ENCODE data around the gene MYDGF.

Gene MYDGF

DNA sequence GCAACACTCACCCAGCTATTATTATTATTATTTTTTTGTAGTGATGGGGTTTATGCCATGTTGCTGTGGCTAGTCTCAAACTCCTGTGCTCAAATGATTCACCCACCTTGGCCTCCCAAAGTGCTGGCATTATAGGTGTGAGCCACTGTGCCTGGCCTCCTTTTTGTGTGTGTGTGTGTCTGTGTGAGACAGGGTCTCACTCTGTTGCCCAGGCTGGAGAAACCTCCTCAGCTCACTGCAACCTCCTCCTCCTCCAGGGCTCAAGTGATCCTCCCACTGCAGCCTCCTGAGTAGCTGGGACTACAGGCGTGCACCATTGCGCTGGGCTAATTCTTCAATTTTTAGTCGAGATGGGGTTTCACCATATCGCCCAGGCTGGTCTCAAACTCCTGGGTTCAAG, 3.6 kb upstream of the MYDGF start:
- Histone ChIP-seq H3K9me3 (ENCODE audit: control extremely low read depth in 1 of 5, control insufficient read depth in 4 of 5, insufficient read depth in 2 of 5, low read depth in 1 of 5, low read length in 4 of 5) (no peaks in the 10 kb centered on the region), H3K4me3 (ENCODE audit: control insufficient read depth in 1 of 7, extremely low read depth in 1 of 7, insufficient read depth in 4 of 7, low read depth in 2 of 7, low read length in 6 of 7) (no peak overlapping the region), H3K27me3 (replicated peaks in 2 of 5; ENCODE audit: control insufficient read depth in 4 of 5, insufficient read depth in 5 of 5, low read length in 4 of 5) (no peaks in the 10 kb centered on the region), H3K4me1 (ENCODE audit: control extremely low read depth in 1 of 4, control insufficient read depth in 4 of 4, insufficient read depth in 4 of 4, low read length in 3 of 4) (peaks cover 0 to 13% (median 10%) of the 10 kb centered on the region in 4 experiments), H3K27ac (ENCODE audit: insufficient read depth in 1 of 2, low read depth in 1 of 2, low read length in 2 of 2, poor library complexity in 1 of 2, severe bottlenecking in 2 of 2) (no peak overlapping the region), H3K36me3 (ENCODE audit: control insufficient read depth in 4 of 4, insufficient read depth in 4 of 4, low read length in 3 of 4) (peaks cover 0 to 23% (median 15%) of the 10 kb centered on the region in 4 experiments)
- CTCF ChIA-PET, result interaction anchor here (1.0 kb wide), 1 partner anchor 14 kb away, joined by 3 read pairs; no protein-coding TSS in a partner anchor
- WGBS (ENCODE audit: insufficient coverage), result 100% methylated on average over 4 of the region's 4 CpGs
- no peak for DNase-seq
- POLR2A ChIA-PET, result no interaction called here

DNA sequence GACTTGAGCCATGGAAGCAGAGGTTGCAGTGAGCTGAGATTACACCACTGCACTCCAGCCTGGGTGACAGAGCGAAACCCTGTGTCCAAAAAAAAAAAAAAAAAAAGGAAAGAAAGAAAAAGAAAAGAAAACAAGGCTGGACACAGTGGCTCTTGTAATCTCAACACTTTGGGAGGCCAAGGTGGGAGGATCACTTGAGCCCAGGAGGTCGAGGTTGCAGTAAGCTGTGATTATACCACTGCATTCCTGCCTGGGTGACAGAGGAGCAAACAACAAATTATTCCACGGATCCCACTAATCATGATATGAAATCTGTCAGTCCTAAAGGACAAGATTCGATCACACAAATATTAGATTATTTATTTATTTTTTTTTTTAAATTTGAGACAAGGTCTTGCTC, 3.1 kb upstream of the MYDGF start:
- no peak overlapping the region for H3K27ac ChIP-seq (ENCODE audit: insufficient read depth in 1 of 2, low read depth in 1 of 2, low read length in 2 of 2, poor library complexity in 1 of 2, severe bottlenecking in 2 of 2)
- CTCF ChIA-PET, result interaction anchor here (1.0 kb wide), 1 partner anchor 13 kb away, joined by 3 read pairs; no protein-coding TSS in a partner anchor
- POLR2A ChIA-PET, result interaction anchor here (0.6 kb wide), 1 partner anchor 96 kb away, joined by 6 read pairs; no protein-coding TSS in a partner anchor
- no peak for DNase-seq
- no peaks in the 10 kb centered on the region for H3K27me3 ChIP-seq (replicated peaks in 2 of 5; ENCODE audit: control insufficient read depth in 4 of 5, insufficient read depth in 5 of 5, low read length in 4 of 5)
- no peak overlapping the region for H3K4me3 ChIP-seq (ENCODE audit: control insufficient read depth in 1 of 7, extremely low read depth in 1 of 7, insufficient read depth in 4 of 7, low read depth in 2 of 7, low read length in 6 of 7)
- no peaks in the 10 kb centered on the region for H3K9me3 ChIP-seq (ENCODE audit: control extremely low read depth in 1 of 5, control insufficient read depth in 4 of 5, insufficient read depth in 2 of 5, low read depth in 1 of 5, low read length in 4 of 5)
- 78% methylated on average over 1 of the region's 4 CpGs for WGBS (ENCODE audit: insufficient coverage)
- peaks cover 0 to 14% (median 10%) of the 10 kb centered on the region in 4 experiments for H3K4me1 ChIP-seq (ENCODE audit: control extremely low read depth in 1 of 4, control insufficient read depth in 4 of 4, insufficient read depth in 4 of 4, low read length in 3 of 4)
- H3K36me3 ChIP-seq (ENCODE audit: control insufficient read depth in 4 of 4, insufficient read depth in 4 of 4, low read length in 3 of 4), result peaks cover 2 to 21% (median 17%) of the 10 kb centered on the region in 4 experiments

DNA sequence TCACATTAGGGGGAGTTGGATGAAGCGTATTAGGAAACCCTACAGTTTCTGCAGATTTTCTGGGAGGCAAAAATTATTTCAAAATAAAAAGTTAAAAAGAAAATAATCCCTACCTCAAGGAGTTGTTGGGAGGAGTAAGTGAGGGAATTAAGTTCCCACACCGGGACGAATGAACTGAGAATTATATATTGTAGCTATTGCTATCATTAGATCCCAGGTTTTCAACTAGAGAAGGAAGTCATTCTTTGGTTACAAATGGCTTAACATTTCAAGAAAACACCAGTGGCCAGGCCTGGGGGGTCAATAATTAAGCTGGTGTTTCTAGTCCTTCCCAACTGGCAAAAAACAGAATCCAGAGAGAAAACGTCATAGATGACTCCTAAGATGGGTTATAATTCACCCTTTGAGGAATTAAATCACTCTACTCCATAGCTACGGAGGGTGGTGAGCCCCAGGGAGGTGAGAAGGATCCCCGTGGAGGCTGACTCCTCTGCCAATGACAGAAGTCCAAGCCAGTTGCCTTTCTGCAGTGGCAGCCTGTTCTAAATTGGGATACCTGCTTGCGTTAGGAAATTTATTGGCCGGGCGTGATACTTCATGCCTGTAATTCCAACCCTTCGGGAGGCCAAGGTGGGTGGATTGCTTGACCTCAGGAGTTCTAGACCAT, 1.2 kb upstream of the MYDGF start:
- 91% methylated on average over 3 of the region's 10 CpGs for WGBS (ENCODE audit: insufficient coverage)
- Histone ChIP-seq H3K4me1 (ENCODE audit: control extremely low read depth in 1 of 4, control insufficient read depth in 4 of 4, insufficient read depth in 4 of 4, low read length in 3 of 4) (peaks cover 0 to 14% (median 10%) of the 10 kb centered on the region in 4 experiments), H3K27ac (ENCODE audit: insufficient read depth in 1 of 2, low read depth in 1 of 2, low read length in 2 of 2, poor library complexity in 1 of 2, severe bottlenecking in 2 of 2) (no peak overlapping the region), H3K27me3 (replicated peaks in 2 of 5; ENCODE audit: control insufficient read depth in 4 of 5, insufficient read depth in 5 of 5, low read length in 4 of 5) (no peaks in the 10 kb centered on the region), H3K9me3 (ENCODE audit: control extremely low read depth in 1 of 5, control insufficient read depth in 4 of 5, insufficient read depth in 2 of 5, low read depth in 1 of 5, low read length in 4 of 5) (no peaks in the 10 kb centered on the region), H3K36me3 (ENCODE audit: control insufficient read depth in 4 of 4, insufficient read depth in 4 of 4, low read length in 3 of 4) (peaks cover 5 to 21% (median 15%) of the 10 kb centered on the region in 4 experiments), H3K4me3 (ENCODE audit: control insufficient read depth in 1 of 7, extremely low read depth in 1 of 7, insufficient read depth in 4 of 7, low read depth in 2 of 7, low read length in 6 of 7) (no peak overlapping the region)
- POLR2A ChIA-PET, result no interaction called here
- DNase-seq, result no peak
- CTCF ChIA-PET, result no interaction called here

DNA sequence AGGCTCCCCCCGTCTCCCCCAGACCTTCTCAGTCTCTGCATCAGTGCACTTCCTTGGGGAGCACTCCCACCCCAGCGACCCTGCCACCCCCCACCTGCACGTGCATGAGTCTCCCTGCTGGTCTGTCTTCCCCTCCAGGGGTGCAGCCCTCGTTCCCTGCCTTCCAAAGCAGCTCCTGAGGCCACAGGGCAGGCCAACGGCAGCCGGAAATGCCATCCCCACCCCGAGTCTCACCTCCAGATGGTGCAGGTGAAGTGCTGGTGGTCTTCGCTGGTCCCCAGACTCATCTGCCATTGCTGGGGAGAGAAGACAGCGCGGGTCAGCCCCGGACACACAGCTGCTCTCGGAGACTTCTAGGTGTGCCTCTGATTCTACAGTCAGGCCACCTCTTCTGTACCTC, 5.5 kb downstream of the MYDGF start:
- no peaks in the 10 kb centered on the region for H3K9me3 ChIP-seq (ENCODE audit: control extremely low read depth in 1 of 5, control insufficient read depth in 4 of 5, insufficient read depth in 2 of 5, low read depth in 1 of 5, low read length in 4 of 5)
- no peaks in the 10 kb centered on the region for H3K27me3 ChIP-seq (replicated peaks in 2 of 5; ENCODE audit: control insufficient read depth in 4 of 5, insufficient read depth in 5 of 5, low read length in 4 of 5)
- peaks cover 0 to 11% (median 8%) of the 10 kb centered on the region in 4 experiments for H3K4me1 ChIP-seq (ENCODE audit: control extremely low read depth in 1 of 4, control insufficient read depth in 4 of 4, insufficient read depth in 4 of 4, low read length in 3 of 4)
- DNase-seq, result no peak
- WGBS (ENCODE audit: insufficient coverage), result 94% methylated on average over 10 of the region's 12 CpGs
- no peak overlapping the region for H3K4me3 ChIP-seq (ENCODE audit: control insufficient read depth in 1 of 7, extremely low read depth in 1 of 7, insufficient read depth in 4 of 7, low read depth in 2 of 7, low read length in 6 of 7)
- peaks cover 14 to 61% (median 46%) of the 10 kb centered on the region in 4 experiments for H3K36me3 ChIP-seq (ENCODE audit: control insufficient read depth in 4 of 4, insufficient read depth in 4 of 4, low read length in 3 of 4)
- no peak overlapping the region for H3K27ac ChIP-seq (ENCODE audit: insufficient read depth in 1 of 2, low read depth in 1 of 2, low read length in 2 of 2, poor library complexity in 1 of 2, severe bottlenecking in 2 of 2)
- ChIA-PET CTCF (no interaction called here), POLR2A (no interaction called here)

DNA sequence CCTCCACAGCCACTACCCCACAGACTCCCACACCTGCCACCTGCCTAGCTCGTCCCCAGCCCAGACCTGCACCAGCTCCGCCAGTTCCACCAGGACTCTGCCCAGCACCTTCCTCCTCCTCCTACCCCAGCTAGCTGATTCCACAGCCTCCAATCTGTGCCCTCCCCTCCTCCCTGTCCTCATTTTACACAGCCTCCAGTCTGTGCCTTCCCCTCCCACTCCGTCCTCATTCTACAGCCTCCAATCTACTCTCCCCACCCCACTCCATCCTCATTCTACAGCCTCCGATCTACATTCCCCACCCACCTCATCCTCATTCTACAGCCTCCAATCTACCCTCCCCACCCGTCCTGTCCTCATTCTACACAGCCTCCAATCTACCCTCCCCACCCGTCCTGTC, 7.3 kb downstream of the MYDGF start:
- ChIA-PET CTCF (no interaction called here), POLR2A (no interaction called here)
- DNase-seq, result no peak
- Histone ChIP-seq H3K4me3 (ENCODE audit: control insufficient read depth in 1 of 7, extremely low read depth in 1 of 7, insufficient read depth in 4 of 7, low read depth in 2 of 7, low read length in 6 of 7) (no peak overlapping the region), H3K27ac (ENCODE audit: insufficient read depth in 1 of 2, low read depth in 1 of 2, low read length in 2 of 2, poor library complexity in 1 of 2, severe bottlenecking in 2 of 2) (no peak overlapping the region), H3K9me3 (ENCODE audit: control extremely low read depth in 1 of 5, control insufficient read depth in 4 of 5, insufficient read depth in 2 of 5, low read depth in 1 of 5, low read length in 4 of 5) (peaks cover 0 to 7% (median 3%) of the 10 kb centered on the region in 5 experiments), H3K36me3 (ENCODE audit: control insufficient read depth in 4 of 4, insufficient read depth in 4 of 4, low read length in 3 of 4) (peaks cover 19 to 68% (median 54%) of the 10 kb centered on the region in 4 experiments), H3K4me1 (ENCODE audit: control extremely low read depth in 1 of 4, control insufficient read depth in 4 of 4, insufficient read depth in 4 of 4, low read length in 3 of 4) (no peaks in the 10 kb centered on the region), H3K27me3 (replicated peaks in 2 of 5; ENCODE audit: control insufficient read depth in 4 of 5, insufficient read depth in 5 of 5, low read length in 4 of 5) (no peaks in the 10 kb centered on the region)
- WGBS (ENCODE audit: insufficient coverage), result 96% methylated on average over 5 of the region's 6 CpGs

DNA sequence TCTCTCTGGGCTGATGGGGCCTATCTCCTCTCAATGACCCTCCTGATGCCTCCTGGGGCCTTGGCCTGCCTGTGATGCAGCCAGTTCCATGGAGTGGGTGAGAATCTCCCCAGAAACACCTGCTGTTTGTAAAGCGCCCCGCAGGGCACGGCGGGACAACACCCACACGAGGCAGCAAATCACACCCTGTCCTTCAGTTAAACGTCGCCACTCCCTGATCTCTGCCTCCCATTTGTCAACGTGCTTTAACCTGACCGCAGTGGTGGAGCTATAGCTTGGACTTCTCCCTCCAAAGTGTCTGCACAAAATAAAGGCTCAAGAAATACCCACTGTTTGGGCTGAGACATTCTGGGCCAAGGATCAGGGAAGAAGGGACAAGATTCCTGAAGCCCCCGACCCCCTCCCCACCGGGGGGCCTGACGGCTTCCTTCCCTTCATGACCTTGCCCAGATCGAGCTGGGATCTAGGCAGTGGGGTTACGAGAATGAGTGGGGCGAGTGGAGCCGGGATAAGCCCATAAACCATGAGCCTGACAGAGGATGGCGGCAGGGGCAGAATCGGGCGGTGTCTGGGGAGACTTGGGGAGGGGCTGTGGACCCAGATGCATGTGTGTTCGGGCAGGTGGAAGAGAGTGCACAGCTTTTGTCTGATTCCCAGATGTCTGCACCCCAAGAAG, 8.0 kb downstream of the MYDGF start:
- DNase-seq, result no peak
- Histone ChIP-seq H3K4me3 (ENCODE audit: control insufficient read depth in 1 of 7, extremely low read depth in 1 of 7, insufficient read depth in 4 of 7, low read depth in 2 of 7, low read length in 6 of 7) (no peak overlapping the region), H3K9me3 (ENCODE audit: control extremely low read depth in 1 of 5, control insufficient read depth in 4 of 5, insufficient read depth in 2 of 5, low read depth in 1 of 5, low read length in 4 of 5) (peaks cover 0 to 7% (median 3%) of the 10 kb centered on the region in 5 experiments), H3K27me3 (replicated peaks in 2 of 5; ENCODE audit: control insufficient read depth in 4 of 5, insufficient read depth in 5 of 5, low read length in 4 of 5) (no peaks in the 10 kb centered on the region), H3K36me3 (ENCODE audit: control insufficient read depth in 4 of 4, insufficient read depth in 4 of 4, low read length in 3 of 4) (peaks cover 19 to 74% (median 53%) of the 10 kb centered on the region in 4 experiments), H3K4me1 (ENCODE audit: control extremely low read depth in 1 of 4, control insufficient read depth in 4 of 4, insufficient read depth in 4 of 4, low read length in 3 of 4) (no peaks in the 10 kb centered on the region), H3K27ac (ENCODE audit: insufficient read depth in 1 of 2, low read depth in 1 of 2, low read length in 2 of 2, poor library complexity in 1 of 2, severe bottlenecking in 2 of 2) (no peak overlapping the region)
- ChIA-PET CTCF (interaction anchor here (0.8 kb wide), 1 partner anchor 10 kb away, joined by 3 read pairs; no protein-coding TSS in a partner anchor), POLR2A (no interaction called here)
- 96% methylated on average over 17 of the region's 20 CpGs for WGBS (ENCODE audit: insufficient coverage)

DNA sequence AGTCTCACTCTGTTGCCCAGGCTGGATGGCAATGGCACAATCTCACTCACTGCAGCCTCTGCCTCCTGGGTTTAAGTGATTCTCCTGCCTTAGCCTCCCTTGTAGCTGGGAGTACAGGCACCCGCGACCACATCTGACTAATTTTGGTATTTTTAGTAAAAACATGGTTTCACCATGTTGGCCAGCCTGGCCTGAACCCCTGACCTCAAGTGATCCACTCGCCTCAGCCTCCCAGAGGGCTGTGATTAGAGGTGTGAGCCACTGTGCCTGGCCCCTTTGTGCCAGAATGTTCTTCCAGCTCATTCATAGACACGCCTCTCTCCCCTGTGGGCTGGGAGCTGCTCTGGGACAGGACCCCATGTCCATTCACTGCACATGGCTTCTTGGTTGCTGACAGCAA, 9.1 kb downstream of the MYDGF start:
- 100% methylated on average over 2 of the region's 4 CpGs for WGBS (ENCODE audit: insufficient coverage)
- CTCF ChIA-PET, result interaction anchor here (0.7 kb wide), 1 partner anchor 136 kb away, joined by 4 read pairs; no protein-coding TSS in a partner anchor
- H3K27ac ChIP-seq (ENCODE audit: insufficient read depth in 1 of 2, low read depth in 1 of 2, low read length in 2 of 2, poor library complexity in 1 of 2, severe bottlenecking in 2 of 2), result no peak overlapping the region
- H3K27me3 ChIP-seq (replicated peaks in 2 of 5; ENCODE audit: control insufficient read depth in 4 of 5, insufficient read depth in 5 of 5, low read length in 4 of 5), result no peaks in the 10 kb centered on the region
- peaks cover 17 to 78% (median 53%) of the 10 kb centered on the region in 4 experiments for H3K36me3 ChIP-seq (ENCODE audit: control insufficient read depth in 4 of 4, insufficient read depth in 4 of 4, low read length in 3 of 4)
- H3K4me3 ChIP-seq (ENCODE audit: control insufficient read depth in 1 of 7, extremely low read depth in 1 of 7, insufficient read depth in 4 of 7, low read depth in 2 of 7, low read length in 6 of 7), result no peak overlapping the region
- no peak for DNase-seq
- peaks cover 0 to 7% (median 3%) of the 10 kb centered on the region in 5 experiments for H3K9me3 ChIP-seq (ENCODE audit: control extremely low read depth in 1 of 5, control insufficient read depth in 4 of 5, insufficient read depth in 2 of 5, low read depth in 1 of 5, low read length in 4 of 5)
- POLR2A ChIA-PET, result no interaction called here
- no peaks in the 10 kb centered on the region for H3K4me1 ChIP-seq (ENCODE audit: control extremely low read depth in 1 of 4, control insufficient read depth in 4 of 4, insufficient read depth in 4 of 4, low read length in 3 of 4)

All from common myeloid progenitor, CD34-positive (primary cell).